ENCODE data around the gene CLEC16A. TPM values are rescaled to one million over a fixed set of nuclear protein-coding genes. Genes with fewer than 3 reads are reported as not detected.

CLEC16A gene
- total RNA-seq, 1 donor from 2014 or later: 33.4 TPM

- no peak for DNase-seq (ENCODE audit: extremely low spot score, unreplicated experiment)
- peak overlapping the region; percentile 49 for H3K4me3 Mint-ChIP-seq
- H3K36me3 Mint-ChIP-seq: peaks cover 45% of the 10 kb centered on the region
- peaks cover 33% of the 10 kb centered on the region for H3K4me1 Mint-ChIP-seq (ENCODE audit: unreplicated experiment)
- H3K27ac Mint-ChIP-seq: peak overlapping the region; percentile 92
- TF ChIP-seq, protein P1, sequence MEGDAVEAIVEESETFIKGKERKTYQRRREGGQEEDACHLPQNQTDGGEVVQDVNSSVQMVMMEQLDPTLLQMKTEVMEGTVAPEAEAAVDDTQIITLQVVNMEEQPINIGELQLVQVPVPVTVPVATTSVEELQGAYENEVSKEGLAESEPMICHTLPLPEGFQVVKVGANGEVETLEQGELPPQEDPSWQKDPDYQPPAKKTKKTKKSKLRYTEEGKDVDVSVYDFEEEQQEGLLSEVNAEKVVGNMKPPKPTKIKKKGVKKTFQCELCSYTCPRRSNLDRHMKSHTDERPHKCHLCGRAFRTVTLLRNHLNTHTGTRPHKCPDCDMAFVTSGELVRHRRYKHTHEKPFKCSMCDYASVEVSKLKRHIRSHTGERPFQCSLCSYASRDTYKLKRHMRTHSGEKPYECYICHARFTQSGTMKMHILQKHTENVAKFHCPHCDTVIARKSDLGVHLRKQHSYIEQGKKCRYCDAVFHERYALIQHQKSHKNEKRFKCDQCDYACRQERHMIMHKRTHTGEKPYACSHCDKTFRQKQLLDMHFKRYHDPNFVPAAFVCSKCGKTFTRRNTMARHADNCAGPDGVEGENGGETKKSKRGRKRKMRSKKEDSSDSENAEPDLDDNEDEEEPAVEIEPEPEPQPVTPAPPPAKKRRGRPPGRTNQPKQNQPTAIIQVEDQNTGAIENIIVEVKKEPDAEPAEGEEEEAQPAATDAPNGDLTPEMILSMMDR (conservative IDR thresholded peaks at IDR 0.05): no peak
- no peaks in the 10 kb centered on the region for H3K27me3 Mint-ChIP-seq
- H3K9me3 Mint-ChIP-seq: no peaks in the 10 kb centered on the region
These were observed 94.4 kb downstream of the CLEC16A start for GRCh38 chr16:11038777-11039176.

DNA sequence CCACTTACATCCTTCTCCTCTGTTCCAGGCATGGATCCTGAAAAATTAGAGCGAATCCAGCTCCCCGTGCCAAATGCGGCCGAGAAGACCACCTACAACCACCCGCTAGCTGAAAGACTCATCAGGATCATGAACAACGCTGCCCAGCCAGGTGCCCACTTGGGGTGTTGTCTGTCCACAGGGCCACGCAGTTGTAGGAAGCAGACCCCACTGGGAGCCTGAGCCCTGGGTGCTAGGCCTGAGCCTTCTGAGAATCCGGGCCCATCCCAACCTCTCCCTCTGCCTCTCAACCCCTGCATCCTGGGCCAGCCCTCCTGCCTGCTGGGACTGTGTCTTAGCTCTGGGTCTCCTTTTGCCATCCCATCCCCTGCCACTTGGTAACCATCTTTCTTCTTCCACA lies 95.4 kb downstream of the CLEC16A start:
- peaks cover 37% of the 10 kb centered on the region for H3K36me3 Mint-ChIP-seq
- no peaks in the 10 kb centered on the region for H3K9me3 Mint-ChIP-seq
- TF ChIP-seq, protein P1 (conservative IDR thresholded peaks at IDR 0.05): no peak

GRCh38 chr16:11042191-11042590 lies 97.8 kb downstream of the CLEC16A start:
- Mint-ChIP-seq H3K9me3 (no peaks in the 10 kb centered on the region), H3K4me1 (ENCODE audit: unreplicated experiment) (peaks cover 29% of the 10 kb centered on the region), H3K36me3 (peaks cover 26% of the 10 kb centered on the region), H3K27ac (no peak overlapping the region), H3K4me3 (no peak overlapping the region), H3K27me3 (no peaks in the 10 kb centered on the region)
- TF ChIP-seq, protein P1 (conservative IDR thresholded peaks at IDR 0.05): no peak
- DNase-seq (ENCODE audit: extremely low spot score, unreplicated experiment): no peak

More for the DNA sequence above, 95.4 kb downstream of the CLEC16A start:
- no peak for DNase-seq (ENCODE audit: extremely low spot score, unreplicated experiment)
- Mint-ChIP-seq H3K4me1 (ENCODE audit: unreplicated experiment) (peaks cover 24% of the 10 kb centered on the region), H3K27ac (no peak overlapping the region), H3K27me3 (no peaks in the 10 kb centered on the region), H3K4me3 (no peak overlapping the region)

GRCh38 chr16:11045441-11045840 lies 101.1 kb downstream of the CLEC16A start:
- no peak for DNase-seq (ENCODE audit: extremely low spot score, unreplicated experiment)
- Mint-ChIP-seq H3K27me3 (no peaks in the 10 kb centered on the region), H3K9me3 (no peaks in the 10 kb centered on the region), H3K27ac (no peak overlapping the region), H3K4me1 (ENCODE audit: unreplicated experiment) (peaks cover 32% of the 10 kb centered on the region), H3K36me3 (peaks cover 23% of the 10 kb centered on the region), H3K4me3 (no peak overlapping the region)
- TF ChIP-seq, protein P1 (conservative IDR thresholded peaks at IDR 0.05): no peak

DNA sequence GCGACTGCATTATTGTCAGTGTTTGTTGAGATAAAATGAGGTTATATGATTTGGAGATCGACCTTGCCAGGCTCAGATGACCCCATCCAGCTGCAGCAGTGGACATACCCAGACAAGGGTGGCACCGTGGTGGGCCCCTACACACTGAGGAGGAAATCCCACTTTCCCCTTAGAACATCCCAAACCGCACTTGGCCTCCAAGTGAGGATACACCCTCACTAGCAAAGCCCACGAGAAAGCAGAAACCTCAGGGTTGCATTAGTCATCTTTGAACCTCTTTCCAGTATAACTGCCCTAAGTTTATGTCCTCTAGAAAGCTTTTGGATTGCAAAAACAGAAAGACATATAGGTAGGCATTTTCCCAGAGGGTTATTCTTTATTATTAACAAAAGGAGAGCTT lies 101.5 kb downstream of the CLEC16A start:
- DNase-seq (ENCODE audit: extremely low spot score, unreplicated experiment): no peak
- Mint-ChIP-seq H3K36me3 (peaks cover 23% of the 10 kb centered on the region), H3K4me3 (no peak overlapping the region)

More for the DNA sequence above, 101.5 kb downstream of the CLEC16A start:
- Mint-ChIP-seq H3K27ac (no peak overlapping the region), H3K9me3 (no peaks in the 10 kb centered on the region), H3K27me3 (no peaks in the 10 kb centered on the region), H3K4me1 (ENCODE audit: unreplicated experiment) (peaks cover 32% of the 10 kb centered on the region)
- TF ChIP-seq, protein P1 (conservative IDR thresholded peaks at IDR 0.05): no peak

Data from type B pancreatic cell (in vitro differentiated cells).